Fibroblast of pulmonary artery (primary cell): ENCODE results near the gene ADAMTSL1.

Experiments used
- DNase-seq: peaks from one replicate; pipeline ENCODE4 v3.0.0-alpha.2; 2010; ENCODE audit warnings: low read depth
- H3K4me3 ChIP-seq: replicated peaks from 2 replicates; pipeline ENCODE4 v1.5.1; 2011; ENCODE audit warnings: low read depth, mild to moderate bottlenecking, control low read depth, low read length, moderate library complexity
- TF ChIP-seq, protein P1 (sequence below): IDR thresholded peaks from 2 replicates; pipeline ENCODE4 v1.5.1; 2011; ENCODE audit warnings: mild to moderate bottlenecking, control low read depth, low read length, inconsistent platforms; ENCODE audit errors: missing control alignments

The ADAMTSL1 gene

GRCh38 chr9:18941060-18941740 lies 467.2 kb downstream of the ADAMTSL1 start:
- no peak overlapping the region for H3K4me3 ChIP-seq
- no peak for DNase-seq
- TF ChIP-seq, protein P1, sequence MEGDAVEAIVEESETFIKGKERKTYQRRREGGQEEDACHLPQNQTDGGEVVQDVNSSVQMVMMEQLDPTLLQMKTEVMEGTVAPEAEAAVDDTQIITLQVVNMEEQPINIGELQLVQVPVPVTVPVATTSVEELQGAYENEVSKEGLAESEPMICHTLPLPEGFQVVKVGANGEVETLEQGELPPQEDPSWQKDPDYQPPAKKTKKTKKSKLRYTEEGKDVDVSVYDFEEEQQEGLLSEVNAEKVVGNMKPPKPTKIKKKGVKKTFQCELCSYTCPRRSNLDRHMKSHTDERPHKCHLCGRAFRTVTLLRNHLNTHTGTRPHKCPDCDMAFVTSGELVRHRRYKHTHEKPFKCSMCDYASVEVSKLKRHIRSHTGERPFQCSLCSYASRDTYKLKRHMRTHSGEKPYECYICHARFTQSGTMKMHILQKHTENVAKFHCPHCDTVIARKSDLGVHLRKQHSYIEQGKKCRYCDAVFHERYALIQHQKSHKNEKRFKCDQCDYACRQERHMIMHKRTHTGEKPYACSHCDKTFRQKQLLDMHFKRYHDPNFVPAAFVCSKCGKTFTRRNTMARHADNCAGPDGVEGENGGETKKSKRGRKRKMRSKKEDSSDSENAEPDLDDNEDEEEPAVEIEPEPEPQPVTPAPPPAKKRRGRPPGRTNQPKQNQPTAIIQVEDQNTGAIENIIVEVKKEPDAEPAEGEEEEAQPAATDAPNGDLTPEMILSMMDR: no peak

DNA sequence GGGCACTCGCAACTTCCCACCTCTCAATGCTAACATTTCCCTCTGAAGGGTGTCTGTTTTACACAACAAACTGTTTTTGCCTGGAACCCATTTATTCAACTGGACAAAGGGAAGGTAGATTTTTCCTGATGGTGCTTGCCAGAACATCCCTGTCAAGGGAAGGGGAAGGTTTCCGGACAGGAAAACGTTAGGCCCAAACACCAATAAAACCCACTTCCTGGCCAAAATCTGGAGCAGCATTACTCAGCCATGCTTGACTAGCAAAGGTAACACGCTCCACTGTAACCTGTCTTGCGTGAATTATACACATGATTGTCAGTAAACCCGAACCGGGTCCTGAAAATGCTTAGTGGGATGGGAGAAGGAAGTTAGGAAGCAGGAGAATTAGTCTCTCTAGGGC lies 468.8 kb downstream of the ADAMTSL1 start:
- TF ChIP-seq, protein P1: no peak
- no peak for DNase-seq
- H3K4me3 ChIP-seq: no peak overlapping the region

DNA sequence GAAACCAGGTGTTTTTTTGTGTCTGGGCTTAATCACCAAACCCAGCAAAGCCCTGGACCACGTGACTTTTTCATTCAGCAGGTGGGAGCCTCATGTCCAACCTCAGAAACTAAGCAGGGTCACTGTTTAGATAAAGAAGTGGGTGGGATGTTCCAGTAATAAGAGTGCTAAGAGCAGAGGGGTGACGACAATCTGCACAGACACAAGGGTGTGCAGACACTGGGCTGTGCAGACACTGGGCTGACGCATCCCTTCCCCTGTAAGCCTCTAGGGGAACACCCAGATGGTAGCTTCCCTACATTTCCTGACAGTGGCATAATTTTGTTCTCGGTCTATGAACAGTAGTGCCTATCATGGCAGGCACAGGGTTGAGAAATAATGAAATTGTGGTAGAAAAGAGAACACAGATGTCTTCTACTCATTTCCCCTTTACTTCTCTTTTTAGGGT lies 474.0 kb downstream of the ADAMTSL1 start:
- H3K4me3 ChIP-seq: no peak overlapping the region
- TF ChIP-seq, protein P1: no peak
- DNase-seq: no peak

DNA sequence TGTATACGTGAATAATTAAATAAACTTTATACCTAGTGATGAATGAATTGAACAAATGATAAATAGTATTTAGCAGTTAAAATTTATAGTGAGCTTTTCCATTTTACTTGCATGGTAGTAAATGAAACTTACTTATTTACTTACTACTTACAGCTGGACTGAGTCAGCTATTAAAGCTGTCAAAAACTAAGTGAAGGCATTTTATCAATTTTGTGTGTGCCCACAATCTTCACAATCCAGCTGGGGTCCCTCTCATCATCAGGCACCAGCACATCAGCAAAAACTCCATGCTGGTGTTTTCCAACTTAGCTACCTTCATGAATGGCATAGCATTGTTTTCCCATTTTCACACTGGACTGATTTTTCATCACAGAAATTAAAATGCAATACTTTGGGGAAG lies 478.0 kb downstream of the ADAMTSL1 start:
- H3K4me3 ChIP-seq: no peak overlapping the region
- no peak for DNase-seq
- TF ChIP-seq, protein P1: no peak

GRCh38 chr9:18955626-18956025 lies 481.7 kb downstream of the ADAMTSL1 start:
- DNase-seq: no peak
- TF ChIP-seq, protein P1: no peak
- no peak overlapping the region for H3K4me3 ChIP-seq
